GM12878 (cell line): Measurements from ENCODE around the gene NINJ1. TPM values are rescaled to one million over a fixed set of nuclear protein-coding genes. Genes with fewer than 3 reads are reported as not detected.

ENCODE experiments used
- ATAC-seq: fragments of 200-7000 bp; cut with Tn5 transposase; 3 replicates; pipeline ENCODE4 v1.9.1; 2020; ENCODE audit warnings: mild to moderate bottlenecking, moderate library complexity
- BruUV-seq: library from RNA; stranded (reverse); fragments of 400-500 nt; replicated peaks from 2 replicates; lab custom pipeline; 2021; lab: Mats Ljungman, UMichigan
- CTCF ChIA-PET: fragments of 300-600 bp; sonication (Branson Sonifier 250); formaldehyde crosslinking; extraction: SDS; loops from one replicate; lab custom pipeline; 2021; ENCODE audit warnings: inconsistent platforms; lab: Yijun Ruan, JAX
- POLR2A ChIA-PET: fragments of 350-600 bp; formaldehyde crosslinking; extraction: SDS; loops from one replicate; lab custom pipeline; 2021; ENCODE audit warnings: inconsistent platforms; lab: Charles Lee
- RAD21 ChIA-PET: fragments of 300-600 bp; sonication (Branson Sonifier 250); formaldehyde crosslinking; loops from one replicate; lab custom pipeline; 2023; ENCODE audit warnings: antibody characterized with exemption; ENCODE audit not compliant: unreplicated experiment; lab: Charles Lee
- SMC1A ChIA-PET: fragments of 300-600 bp; sonication (Branson Sonifier 250); formaldehyde crosslinking; loops from one replicate; lab custom pipeline; 2023; ENCODE audit not compliant: unreplicated experiment, uncharacterized antibody; lab: Charles Lee
- DNase-seq: peaks from one replicate; pipeline ENCODE4 v3.0.0-alpha.2; 2011; ENCODE audit warnings: low read depth, low spot score
- FAIRE-seq: peaks from 3 replicates; lab custom pipeline; 2011; peaks lifted over from hg19 to GRCh38; lab: Jason Lieb, UNC
- H2AFZ ChIP-seq: 2 replicates; pipeline ENCODE4 v1.6.0; 2011; ENCODE audit warnings: low read depth, low read length, control low read depth; ENCODE audit not compliant: control insufficient read depth
- H3K27ac ChIP-seq: 2 replicates; pipeline ENCODE4 v1.5.1; 2011; ENCODE audit warnings: control low read depth; ENCODE audit not compliant: control insufficient read depth, insufficient read depth
- H3K27me3 ChIP-seq, 2 experiments: replicated peaks in 1 of 2; 2 replicates each; pipeline versions ENCODE4 v1.6.0 to v1.6.1; 2011; ENCODE audit warnings: low read length in 1 of 2; ENCODE audit not compliant: control insufficient read depth in 2 of 2, insufficient read depth in 2 of 2
- H3K36me3 ChIP-seq, 2 experiments: 2 replicates each; pipeline ENCODE4 v1.5.1; 2011; ENCODE audit warnings: low read length in 1 of 2; ENCODE audit not compliant: control insufficient read depth in 2 of 2, insufficient read depth in 2 of 2
- H3K4me1 ChIP-seq: 2 replicates; pipeline ENCODE4 v1.6.1; 2011; ENCODE audit warnings: mild to moderate bottlenecking, low read length, moderate library complexity, mixed read lengths; ENCODE audit not compliant: control insufficient read depth, insufficient read depth
- H3K4me2 ChIP-seq: 2 replicates; pipeline ENCODE4 v1.6.0; 2011; ENCODE audit warnings: control low read depth; ENCODE audit not compliant: control insufficient read depth, insufficient read depth
- H3K4me3 ChIP-seq: fragments of 200-600 bp; sonication (generic); 2 replicates; pipeline ENCODE4 v1.5.1; 2016
- H3K79me2 ChIP-seq: 2 replicates; pipeline ENCODE4 v1.6.0; 2011; ENCODE audit warnings: low read length; ENCODE audit not compliant: control insufficient read depth, insufficient read depth
- H3K9ac ChIP-seq: 2 replicates; pipeline ENCODE4 v1.8.0; 2011; ENCODE audit warnings: low read length, control low read depth, mixed read lengths; ENCODE audit not compliant: control insufficient read depth, insufficient read depth
- H3K9me3 ChIP-seq: replicated peaks from 3 replicates; pipeline ENCODE4 v1.5.1; 2011; ENCODE audit warnings: mild to moderate bottlenecking, low read length; ENCODE audit not compliant: control insufficient read depth, insufficient read depth
- H4K20me1 ChIP-seq: 2 replicates; pipeline ENCODE4 v1.6.0; 2011; ENCODE audit not compliant: control insufficient read depth, insufficient read depth
- SRF ChIP-seq, 2 experiments: IDR thresholded peaks; 2 replicates each; pipeline ENCODE4 v1.6.1; 2011; ENCODE audit warnings: low read depth in 2 of 2, low read length in 2 of 2, mild to moderate bottlenecking in 1 of 2, moderate library complexity in 1 of 2
- WGBS: methylation state at CpG from one replicate; pipeline ENCODE4 v1.1.6; 2016; ENCODE audit warnings: low lambda C conversion rate; ENCODE audit not compliant: insufficient replicate concordance, insufficient coverage; ENCODE audit errors: missing lambda C conversion rate; 5-methylcytosine and 5-hydroxymethylcytosine counted together
- in situ Hi-C: fragments of 300-500 bp; cut with MboI; formaldehyde crosslinking; loops from 9 replicates; pipeline ENCODE4 v1.14.3; 2018; ENCODE audit warnings: mixed read lengths
- intact Hi-C: fragments of 100-400 bp; cut with micrococcal nuclease; formaldehyde crosslinking; loops from one replicate; pipeline ENCODE4 v1.14.2; 2022; ENCODE audit not compliant: unreplicated experiment
- polyA plus RNA-seq, 11 experiments: library from polyadenylated mRNA; depleted of rRNA in 4 of 11; unstranded in 6 of 11; stranded (reverse) in 5 of 11; fragments of >200 nt; fragmentation: Nextera tagmentation in 4 of 11; fragmentation: Illumina TruSeq in 1 of 11; extraction: Ambion mirVana in 4 of 11; extraction: Trizol in 1 of 11; gene quantifications; 1 replicate in 1 of 11; 2 replicates in 10 of 11; pipeline versions ENCODE4 v1.2.1 to v1.2.3, GENCODE V29; 2011 to 2016; ENCODE audit warnings: inconsistent platforms in 2 of 11, missing spikeins in 2 of 11, low read depth in 1 of 11
- total RNA-seq, 4 experiments: library from RNA; depleted of rRNA in 3 of 4; stranded (reverse); fragments of >200 nt in 3 of 4; fragmentation: Illumina TruSeq in 1 of 4; extraction: Trizol in 1 of 4; gene quantifications; 2 replicates each; pipeline versions ENCODE4 v1.2.1 to v1.2.3, GENCODE V29; 2013 to 2021
- TF ChIP-seq, protein P1 (sequence below): IDR thresholded peaks from 2 replicates; pipeline ENCODE4 v1.6.1; 2012; ENCODE audit warnings: improper control_type of control experiment, low read depth, low read length; ENCODE audit not compliant: insufficient replicate concordance

The NINJ1 gene
- total and polyA plus RNA-seq, 10 of the 15 experiments (the other 5 are each of a cell fraction or from before 2014, with no cell fraction given): 0.64 to 33.5 (median 17.1) TPM

DNA sequence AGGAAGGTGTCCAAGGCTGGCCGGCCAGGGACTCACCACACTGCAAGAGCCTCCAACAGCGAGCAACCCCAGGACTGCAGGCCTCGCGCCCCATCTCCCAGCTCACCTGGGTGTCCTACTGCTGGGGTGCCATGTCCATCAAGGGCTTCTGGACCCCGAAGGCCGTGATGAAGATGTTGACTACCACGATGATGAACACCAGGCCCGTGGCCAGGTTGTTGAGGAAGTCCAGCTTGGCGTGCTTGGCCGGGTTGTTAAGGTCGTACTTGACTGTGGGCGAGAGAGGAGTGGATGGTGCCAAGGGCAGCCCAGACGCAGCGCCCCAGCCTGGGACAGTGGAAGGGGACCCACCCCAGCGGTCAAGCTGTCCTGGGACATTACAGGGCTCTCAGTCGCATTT, 9.3 kb downstream of the NINJ1 start:
- FAIRE-seq (no peak), DNase-seq (no peak), ATAC-seq (no peak)
- Histone ChIP-seq H4K20me1 (no peaks in the 10 kb centered on the region), H2AFZ (no peak overlapping the region), H3K4me2 (no peak overlapping the region), H3K27ac (no peak overlapping the region), H3K27me3 (no peaks in the 10 kb centered on the region), H3K79me2 (no peaks in the 10 kb centered on the region), H3K4me3 (no peak overlapping the region), H3K9me3 (no peaks in the 10 kb centered on the region), H3K36me3 (peaks cover 0 to 9% of the 10 kb centered on the region in 2 experiments; a peak in 2 of 4 replicates), H3K9ac (no peak overlapping the region), H3K4me1 (peaks cover 15% of the 10 kb centered on the region)
- RAD21 ChIA-PET: no interaction called here
- in situ Hi-C loops: no loop called here
- 92% methylated on average over 16 of the region's 16 CpGs for WGBS
- TF ChIP-seq, protein P1, sequence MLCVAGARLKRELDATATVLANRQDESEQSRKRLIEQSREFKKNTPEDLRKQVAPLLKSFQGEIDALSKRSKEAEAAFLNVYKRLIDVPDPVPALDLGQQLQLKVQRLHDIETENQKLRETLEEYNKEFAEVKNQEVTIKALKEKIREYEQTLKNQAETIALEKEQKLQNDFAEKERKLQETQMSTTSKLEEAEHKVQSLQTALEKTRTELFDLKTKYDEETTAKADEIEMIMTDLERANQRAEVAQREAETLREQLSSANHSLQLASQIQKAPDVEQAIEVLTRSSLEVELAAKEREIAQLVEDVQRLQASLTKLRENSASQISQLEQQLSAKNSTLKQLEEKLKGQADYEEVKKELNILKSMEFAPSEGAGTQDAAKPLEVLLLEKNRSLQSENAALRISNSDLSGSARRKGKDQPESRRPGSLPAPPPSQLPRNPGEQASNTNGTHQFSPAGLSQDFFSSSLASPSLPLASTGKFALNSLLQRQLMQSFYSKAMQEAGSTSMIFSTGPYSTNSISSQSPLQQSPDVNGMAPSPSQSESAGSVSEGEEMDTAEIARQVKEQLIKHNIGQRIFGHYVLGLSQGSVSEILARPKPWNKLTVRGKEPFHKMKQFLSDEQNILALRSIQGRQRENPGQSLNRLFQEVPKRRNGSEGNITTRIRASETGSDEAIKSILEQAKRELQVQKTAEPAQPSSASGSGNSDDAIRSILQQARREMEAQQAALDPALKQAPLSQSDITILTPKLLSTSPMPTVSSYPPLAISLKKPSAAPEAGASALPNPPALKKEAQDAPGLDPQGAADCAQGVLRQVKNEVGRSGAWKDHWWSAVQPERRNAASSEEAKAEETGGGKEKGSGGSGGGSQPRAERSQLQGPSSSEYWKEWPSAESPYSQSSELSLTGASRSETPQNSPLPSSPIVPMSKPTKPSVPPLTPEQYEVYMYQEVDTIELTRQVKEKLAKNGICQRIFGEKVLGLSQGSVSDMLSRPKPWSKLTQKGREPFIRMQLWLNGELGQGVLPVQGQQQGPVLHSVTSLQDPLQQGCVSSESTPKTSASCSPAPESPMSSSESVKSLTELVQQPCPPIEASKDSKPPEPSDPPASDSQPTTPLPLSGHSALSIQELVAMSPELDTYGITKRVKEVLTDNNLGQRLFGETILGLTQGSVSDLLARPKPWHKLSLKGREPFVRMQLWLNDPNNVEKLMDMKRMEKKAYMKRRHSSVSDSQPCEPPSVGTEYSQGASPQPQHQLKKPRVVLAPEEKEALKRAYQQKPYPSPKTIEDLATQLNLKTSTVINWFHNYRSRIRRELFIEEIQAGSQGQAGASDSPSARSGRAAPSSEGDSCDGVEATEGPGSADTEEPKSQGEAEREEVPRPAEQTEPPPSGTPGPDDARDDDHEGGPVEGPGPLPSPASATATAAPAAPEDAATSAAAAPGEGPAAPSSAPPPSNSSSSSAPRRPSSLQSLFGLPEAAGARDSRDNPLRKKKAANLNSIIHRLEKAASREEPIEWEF: no peak
- no peak for TF ChIP-seq SRF (IDR thresholded peaks at IDR 0.05; ENCODE audit: low read depth in 2 of 2, low read length in 2 of 2)
- SMC1A ChIA-PET: no interaction called here
- POLR2A ChIA-PET: no interaction called here
- CTCF ChIA-PET: interaction anchor here (0.6 to 1.0 kb wide), 2 partner anchors 16 to 167 kb away, joined by 3 read pairs; no protein-coding TSS in a partner anchor
- BruUV-seq: no TSS peak
- intact Hi-C loops: no loop called here
